HG02943 (cell line): ENCODE results near the gene POU1F1.
"Not testable (repeated sequence)": the region's sequence is repeated elsewhere in the genome, so short reads cannot be mapped to it uniquely, and the experiment has no call there.

Experiments used
- ATAC-seq: cut with Tn5 transposase; IDR thresholded peaks from one replicate; pipeline ENCODE4 v1.9.1; 2021; ENCODE audit warnings: mild to moderate bottlenecking, low read depth, moderate library complexity; ENCODE audit not compliant: unreplicated experiment

Gene POU1F1, protein sequence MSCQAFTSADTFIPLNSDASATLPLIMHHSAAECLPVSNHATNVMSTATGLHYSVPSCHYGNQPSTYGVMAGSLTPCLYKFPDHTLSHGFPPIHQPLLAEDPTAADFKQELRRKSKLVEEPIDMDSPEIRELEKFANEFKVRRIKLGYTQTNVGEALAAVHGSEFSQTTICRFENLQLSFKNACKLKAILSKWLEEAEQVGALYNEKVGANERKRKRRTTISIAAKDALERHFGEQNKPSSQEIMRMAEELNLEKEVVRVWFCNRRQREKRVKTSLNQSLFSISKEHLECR

DNA sequence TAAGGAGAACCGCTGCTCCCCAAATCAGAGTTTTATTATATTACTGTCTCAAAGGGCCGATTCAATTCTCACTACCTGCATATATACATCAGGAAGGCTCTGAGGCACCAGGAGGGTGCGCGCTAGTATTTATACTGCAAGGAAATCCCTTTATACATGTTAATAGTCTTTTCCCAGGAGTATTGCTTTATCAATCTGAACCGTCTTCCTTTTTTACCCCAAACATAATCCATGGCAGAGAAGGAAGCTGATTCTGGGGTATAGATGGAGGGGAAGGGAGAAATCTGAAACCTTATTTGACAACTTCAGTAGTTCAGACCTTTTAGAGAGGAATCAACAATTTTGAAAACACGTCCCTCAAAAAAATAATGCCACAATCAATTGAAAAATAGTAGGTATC lies at the start of gene POU1F1:
Gene POU1F1, minus strand, starts transcription at position 101 of the 400 bp plus-strand sequence. CDS start 122 bp downstream, outside the sequence.
- no peak for ATAC-seq

DNA sequence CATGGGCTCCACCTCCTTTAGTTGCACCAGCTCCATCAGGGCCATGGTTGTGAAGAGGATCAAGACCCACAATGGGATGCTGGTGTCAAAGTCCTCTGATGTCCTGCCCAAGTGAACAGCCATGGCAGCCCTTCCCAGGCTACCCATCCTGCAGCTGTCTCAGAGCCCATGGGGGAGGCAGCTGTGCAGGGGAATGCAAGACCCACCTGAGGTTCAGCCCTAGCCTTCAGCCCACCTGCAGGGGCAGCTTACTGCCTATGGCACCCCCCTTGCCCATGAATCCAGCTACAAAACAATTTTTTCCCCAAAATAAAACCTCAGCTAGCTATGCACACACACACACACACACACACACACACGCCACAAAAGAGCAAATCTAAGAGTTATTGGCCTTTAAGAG lies 48.2 kb upstream of the POU1F1 start:
- no peak for ATAC-seq

- ATAC-seq, result no peak
Measured at GRCh38 chr3:87320756-87321626, 44.6 kb upstream of the POU1F1 start.

DNA sequence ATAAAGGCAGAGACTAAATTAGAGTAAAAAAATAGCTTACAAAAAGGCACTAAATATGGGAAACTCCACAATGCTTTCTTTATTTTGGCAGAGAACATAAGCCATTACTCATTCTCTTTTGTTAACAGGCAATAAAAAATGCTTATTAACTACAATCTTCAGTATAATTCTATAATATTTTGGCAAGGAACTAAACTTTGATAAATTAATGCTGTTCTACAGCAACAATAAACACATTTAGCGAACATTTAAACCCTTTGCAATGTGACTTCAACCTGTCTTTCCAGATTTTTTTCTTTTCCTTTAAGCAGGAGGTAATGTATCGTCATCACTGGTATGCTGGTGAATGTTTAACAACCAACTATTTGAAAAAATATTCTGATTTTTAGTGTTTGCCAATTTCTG lies 42.2 kb upstream of the POU1F1 start:
- ATAC-seq, result no peak

DNA sequence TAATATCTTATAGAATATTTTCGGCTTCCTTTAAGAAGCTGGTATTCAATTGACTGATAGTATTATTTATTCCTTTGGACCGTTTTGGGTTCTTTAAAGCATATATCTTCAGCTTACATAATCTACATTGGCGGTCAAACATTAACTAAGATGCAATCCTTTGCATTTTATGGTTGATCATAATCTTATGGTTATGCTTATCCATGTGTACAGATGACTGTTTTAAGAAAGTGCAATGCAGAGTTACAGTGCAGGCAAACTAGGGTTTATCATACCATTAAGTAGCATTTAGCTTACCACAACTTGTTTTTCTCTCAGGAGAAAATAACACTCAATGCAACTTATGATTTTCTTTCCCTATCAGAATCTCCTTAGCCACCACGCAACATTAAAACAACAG lies 41.4 kb upstream of the POU1F1 start:
- no peak for ATAC-seq

- no peak for ATAC-seq
Measured at GRCh38 chr3:87313641-87314040, 37.3 kb upstream of the POU1F1 start.

DNA sequence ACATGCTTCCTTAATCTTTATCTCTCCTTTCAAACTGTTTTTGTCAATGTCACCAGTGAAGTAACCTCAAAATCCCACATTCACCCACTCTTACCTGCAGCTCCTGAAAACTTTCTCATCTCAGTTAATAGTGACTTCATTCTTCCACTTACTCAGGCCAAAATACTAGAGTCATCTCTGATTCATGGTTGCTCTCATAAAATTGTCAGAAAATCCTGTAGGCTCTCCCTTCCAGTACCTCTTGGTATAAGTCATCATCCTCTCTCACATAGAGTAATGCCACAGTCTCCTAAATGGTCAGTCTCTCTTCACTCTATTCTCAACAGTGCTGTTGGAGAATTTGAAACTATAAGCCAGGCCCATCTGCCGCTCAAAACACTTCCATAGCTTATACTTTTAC lies 34.9 kb upstream of the POU1F1 start:
- ATAC-seq, result no peak

DNA sequence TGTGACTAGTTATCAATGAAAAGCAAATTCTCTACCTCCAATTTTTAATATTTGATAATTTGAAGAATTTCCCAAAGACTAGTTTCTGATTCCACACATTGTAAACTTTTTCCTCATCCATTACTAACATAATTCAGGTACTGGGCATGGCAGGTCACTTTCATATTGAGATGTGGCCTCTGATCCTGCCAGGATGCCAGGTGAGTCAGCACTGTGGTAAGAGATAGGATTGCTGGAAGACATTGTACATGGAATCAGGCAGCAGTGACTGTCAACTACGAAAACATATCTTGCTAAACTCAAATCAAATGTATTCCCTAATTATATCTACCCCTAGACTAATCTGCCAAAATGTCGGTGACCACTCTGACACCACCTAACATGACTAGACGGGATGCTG lies 33.2 kb upstream of the POU1F1 start:
- ATAC-seq, result no peak

DNA sequence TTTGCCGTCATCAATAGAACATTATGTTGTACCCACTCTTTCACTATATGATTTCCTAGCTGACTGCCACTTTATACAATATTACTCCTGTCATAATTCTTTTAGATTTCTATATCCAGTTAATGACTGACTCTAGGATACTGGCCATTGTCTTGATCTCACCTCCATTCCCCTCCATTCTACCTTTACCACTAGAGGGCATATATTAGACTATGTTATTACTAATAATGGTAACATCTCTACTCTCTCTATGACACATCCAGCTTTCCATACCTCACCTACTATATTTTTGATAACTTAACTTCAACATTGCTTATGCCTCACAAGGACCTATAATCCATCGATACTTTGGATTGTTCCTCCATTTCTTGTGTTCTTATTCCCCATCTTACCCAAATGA lies 31.4 kb upstream of the POU1F1 start:
- peak; percentile 55 for ATAC-seq

DNA sequence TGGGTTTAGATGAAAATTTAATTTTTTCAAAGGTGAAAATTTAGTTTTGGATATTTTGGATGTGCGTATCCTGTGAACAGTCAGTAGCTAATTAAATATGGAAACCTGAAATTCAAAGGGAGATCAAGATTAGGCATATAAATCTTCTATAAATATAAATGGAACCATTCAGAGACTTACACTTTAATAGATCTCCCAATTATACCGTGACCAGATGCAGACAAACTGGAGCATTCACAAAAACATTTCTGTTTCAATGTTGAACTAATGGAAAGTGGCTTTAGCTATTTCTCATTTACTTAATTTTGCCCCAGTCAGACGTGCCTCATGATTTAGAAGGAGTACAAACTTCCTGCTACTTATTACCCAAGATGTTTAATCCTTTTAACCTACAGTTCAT lies 29.1 kb upstream of the POU1F1 start:
- no peak for ATAC-seq

DNA sequence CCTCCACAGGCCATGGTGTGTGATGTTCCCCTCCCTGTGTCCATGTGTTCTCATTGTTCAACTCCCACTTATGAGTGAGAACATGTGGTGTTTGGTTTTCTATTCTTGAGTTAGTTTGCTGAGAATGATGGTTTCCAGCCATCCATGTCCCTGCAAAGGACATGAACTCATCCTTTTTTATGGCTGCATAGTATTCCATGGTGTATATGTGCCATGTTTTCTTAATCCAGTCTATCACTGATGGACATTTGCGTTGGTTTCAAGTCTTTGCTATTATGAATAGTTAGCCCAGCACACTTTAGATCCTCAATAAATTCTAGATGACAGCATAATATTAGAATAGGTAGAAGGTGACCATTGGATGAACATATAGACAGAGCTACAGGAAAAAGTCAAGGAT lies 28.6 kb upstream of the POU1F1 start:
- ATAC-seq, result not testable (repeated sequence)

DNA sequence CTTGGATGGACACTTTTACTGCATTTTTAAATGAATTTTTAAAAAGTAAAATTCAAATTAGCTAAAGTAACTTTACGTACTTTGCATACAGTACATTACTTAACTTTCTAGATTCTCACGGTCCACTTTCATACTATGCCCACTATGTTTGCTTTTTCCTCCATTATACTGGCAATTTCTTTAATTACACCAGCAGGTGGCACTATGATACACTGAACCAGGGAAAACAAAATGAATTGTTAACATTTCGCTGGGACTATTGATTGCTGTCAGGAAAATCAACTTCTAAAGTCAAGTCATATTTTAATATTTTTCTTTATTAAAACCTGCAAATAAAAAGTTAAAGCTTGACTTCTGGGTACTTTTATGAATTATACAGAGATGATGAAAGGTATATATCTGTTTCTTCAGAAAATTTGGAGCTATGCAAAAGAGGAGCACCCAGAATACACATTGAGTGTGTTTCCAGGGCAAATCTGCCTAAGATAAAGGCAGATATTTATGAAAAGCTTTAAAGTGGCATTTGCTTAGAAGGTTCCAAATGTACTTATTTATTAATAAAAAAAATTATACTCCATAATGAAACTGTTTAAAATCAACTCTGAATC lies 21.8 kb upstream of the POU1F1 start:
- ATAC-seq, result peak; percentile 87

DNA sequence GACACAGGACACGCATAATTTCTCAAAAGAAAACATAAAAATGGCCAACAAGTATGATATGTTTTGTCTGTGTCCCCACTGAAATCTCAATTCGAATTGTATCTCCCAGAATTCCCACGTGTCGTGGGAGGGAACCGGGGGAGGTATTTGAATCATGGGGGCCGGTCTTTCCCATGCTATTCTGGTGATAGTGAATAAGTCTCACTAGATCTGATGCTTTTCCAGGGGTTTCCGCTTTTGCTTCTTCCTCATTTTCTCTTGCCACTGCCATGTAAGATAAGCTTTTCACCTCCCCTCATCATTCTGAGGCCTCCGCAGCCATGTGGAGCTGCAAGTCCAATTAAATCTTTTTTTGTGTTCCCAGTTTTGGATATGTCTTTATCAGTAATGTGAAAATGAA lies 12.1 kb upstream of the POU1F1 start:
- no peak for ATAC-seq

DNA sequence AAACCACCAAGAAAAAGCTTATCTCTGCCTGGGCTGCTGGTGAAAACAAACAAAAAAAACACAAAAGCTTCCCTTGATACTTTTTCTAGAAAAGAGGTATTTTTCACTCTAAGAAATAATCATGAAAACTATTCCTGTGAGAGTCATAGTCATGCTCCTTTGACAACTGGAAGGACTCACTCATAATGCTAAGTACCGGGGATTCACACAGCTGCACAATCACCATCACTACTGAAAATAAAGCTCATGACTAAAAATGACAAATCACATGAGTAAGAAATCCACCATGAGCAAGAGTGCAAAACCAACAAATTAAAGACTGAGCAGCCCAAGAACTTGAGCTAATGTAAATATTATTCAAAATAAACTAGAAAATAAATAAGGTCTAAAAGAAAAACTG lies 10.6 kb upstream of the POU1F1 start:
- no peak for ATAC-seq

DNA sequence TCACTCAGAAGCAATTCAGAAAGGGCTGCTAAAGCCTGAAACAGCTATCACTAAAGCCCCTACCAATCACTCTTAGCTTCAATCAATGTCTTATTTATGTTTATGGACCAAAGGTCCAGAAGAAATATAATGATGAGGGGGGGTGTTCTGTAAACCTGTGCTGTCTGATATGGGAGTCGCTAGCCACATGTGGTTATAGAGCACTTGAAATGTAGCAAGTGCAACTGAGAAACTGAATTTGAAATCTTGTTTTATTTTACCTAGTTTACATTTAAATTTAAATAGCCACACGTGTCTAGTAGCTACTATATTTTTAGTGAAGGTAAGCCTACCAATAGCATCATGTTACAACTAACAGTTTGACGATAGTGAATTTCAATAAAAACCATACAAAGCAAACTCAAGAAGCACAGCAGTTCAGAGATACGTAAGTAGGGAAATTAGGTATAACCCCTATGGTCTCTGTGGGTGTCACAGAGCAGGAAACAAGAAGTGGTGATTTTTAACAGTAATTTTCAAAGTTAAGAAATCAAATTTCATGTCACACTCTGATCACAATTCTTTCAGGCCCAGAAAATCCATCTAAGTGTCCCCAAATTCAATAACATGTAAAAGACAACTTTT lies 3.6 kb downstream of the POU1F1 start:
- ATAC-seq, result no peak

- ATAC-seq, result no peak
Measured at GRCh38 chr3:87270908-87271700, 5.3 kb downstream of the POU1F1 start.

- ATAC-seq, result no peak
Measured at GRCh38 chr3:87269723-87270122, 6.7 kb downstream of the POU1F1 start.

DNA sequence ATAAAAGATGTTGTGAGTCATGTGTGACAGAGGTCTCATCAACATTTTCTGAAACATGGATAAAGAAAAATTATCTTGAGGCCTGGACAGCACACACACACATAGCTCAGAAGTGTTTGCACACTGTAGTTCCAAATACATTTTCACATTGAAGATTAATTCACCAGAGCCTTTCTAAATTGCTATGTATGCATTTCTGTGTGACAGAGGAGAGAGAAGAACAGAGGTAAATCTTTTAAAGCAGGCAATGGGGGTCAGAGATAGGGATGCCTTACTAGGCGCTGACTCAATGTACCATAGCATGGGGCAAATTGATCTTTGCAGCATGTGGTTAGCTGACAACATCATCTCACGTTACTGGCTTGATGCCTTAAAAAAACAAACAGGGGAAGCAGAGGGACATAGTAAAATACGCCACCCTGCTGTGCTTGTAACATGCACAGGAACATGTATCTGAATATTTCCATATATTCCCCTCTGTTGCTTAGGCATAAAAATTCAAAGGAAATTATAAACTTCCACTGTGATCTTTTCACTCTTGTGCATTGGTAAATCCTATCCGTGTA lies 7.7 kb downstream of the POU1F1 start:
- no peak for ATAC-seq

DNA sequence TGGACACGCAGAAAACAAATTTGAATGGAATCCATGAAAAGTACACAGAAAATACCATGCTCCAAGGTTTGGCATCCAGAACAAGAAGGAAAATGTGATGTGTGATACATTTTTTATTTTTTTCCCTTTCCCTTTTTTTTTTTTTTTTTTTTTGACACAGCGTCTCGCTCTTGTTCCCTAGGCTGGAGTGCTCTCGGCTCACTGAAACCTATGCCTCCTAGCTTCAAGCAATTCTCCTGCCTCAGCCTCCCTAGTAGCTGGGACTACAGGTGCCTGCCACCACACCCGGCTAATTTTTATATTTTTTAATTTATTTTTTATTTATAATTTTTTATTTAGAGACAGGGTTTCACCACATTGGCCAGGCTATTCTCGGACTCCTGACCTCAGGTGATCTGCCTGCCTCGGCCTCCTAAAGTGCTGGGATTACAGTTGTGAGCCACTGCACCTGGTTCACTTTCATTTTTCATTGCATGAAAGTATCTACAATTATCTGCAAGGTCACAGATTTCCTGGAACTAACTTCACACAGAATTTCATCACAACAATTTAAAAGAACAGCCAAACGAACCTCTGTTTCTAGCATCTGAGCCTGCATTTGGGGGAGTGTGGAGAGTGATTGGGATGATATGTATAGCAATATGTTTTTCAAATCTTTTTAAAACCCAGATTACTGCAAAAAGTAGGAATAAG lies 8.3 kb downstream of the POU1F1 start:
- no peak for ATAC-seq
